Coronary artery (tissue), 2 donors: Measurements from ENCODE around the gene SMYD1.

Experiments used
- DNase-seq: peaks from one replicate; pipeline ENCODE4 v3.0.0-alpha.2; 2017; ENCODE audit warnings: low spot score
- H3K27ac ChIP-seq, 2 donors: fragments of 200-600 bp; sonication (generic); one replicate each; pipeline ENCODE4 v1.5.1; 2016 to 2019
- H3K4me3 ChIP-seq: fragments of 200-600 bp; sonication (generic); 2 replicates; pipeline ENCODE4 v1.5.1; 2016; ENCODE audit warnings: mild to moderate bottlenecking, moderate library complexity
- TF ChIP-seq, protein P1 (sequence below): fragments of 200-600 bp; sonication (generic); IDR thresholded peaks from one replicate; pipeline ENCODE4 v1.5.1; 2019; ENCODE audit warnings: antibody characterized with exemption

SMYD1 gene

DNA sequence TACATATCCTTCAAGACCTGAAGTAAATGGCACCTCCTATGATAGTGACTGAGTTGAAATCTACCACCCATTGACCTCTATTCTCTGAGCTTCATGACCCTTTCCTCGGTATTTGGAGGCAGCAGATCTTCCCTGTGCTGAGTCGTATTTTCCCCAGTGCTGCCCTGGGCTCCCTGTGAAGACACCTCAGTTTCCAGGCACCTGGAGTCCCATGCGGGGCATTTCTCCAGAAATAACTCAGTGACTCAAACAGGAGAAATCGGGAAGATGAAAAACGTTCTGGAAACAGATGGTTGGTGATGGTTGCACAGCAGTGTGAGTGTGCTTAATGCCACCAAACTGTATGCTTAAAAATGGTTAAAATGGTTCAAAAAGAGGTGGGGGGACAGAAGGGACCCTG lies 18.0 kb downstream of the SMYD1 start:
- Histone ChIP-seq H3K4me3 (no peak overlapping the region), H3K27ac (no peak overlapping the region)
- TF ChIP-seq, protein P1, sequence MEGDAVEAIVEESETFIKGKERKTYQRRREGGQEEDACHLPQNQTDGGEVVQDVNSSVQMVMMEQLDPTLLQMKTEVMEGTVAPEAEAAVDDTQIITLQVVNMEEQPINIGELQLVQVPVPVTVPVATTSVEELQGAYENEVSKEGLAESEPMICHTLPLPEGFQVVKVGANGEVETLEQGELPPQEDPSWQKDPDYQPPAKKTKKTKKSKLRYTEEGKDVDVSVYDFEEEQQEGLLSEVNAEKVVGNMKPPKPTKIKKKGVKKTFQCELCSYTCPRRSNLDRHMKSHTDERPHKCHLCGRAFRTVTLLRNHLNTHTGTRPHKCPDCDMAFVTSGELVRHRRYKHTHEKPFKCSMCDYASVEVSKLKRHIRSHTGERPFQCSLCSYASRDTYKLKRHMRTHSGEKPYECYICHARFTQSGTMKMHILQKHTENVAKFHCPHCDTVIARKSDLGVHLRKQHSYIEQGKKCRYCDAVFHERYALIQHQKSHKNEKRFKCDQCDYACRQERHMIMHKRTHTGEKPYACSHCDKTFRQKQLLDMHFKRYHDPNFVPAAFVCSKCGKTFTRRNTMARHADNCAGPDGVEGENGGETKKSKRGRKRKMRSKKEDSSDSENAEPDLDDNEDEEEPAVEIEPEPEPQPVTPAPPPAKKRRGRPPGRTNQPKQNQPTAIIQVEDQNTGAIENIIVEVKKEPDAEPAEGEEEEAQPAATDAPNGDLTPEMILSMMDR, result no peak
- DNase-seq, result no peak

- DNase-seq, result no peak
- TF ChIP-seq, protein P1, result no peak
- Histone ChIP-seq H3K27ac (no peak overlapping the region), H3K4me3 (no peak overlapping the region)
Observed at GRCh38 chr2:88086401-88086800, 18.8 kb downstream of the SMYD1 start.

DNA sequence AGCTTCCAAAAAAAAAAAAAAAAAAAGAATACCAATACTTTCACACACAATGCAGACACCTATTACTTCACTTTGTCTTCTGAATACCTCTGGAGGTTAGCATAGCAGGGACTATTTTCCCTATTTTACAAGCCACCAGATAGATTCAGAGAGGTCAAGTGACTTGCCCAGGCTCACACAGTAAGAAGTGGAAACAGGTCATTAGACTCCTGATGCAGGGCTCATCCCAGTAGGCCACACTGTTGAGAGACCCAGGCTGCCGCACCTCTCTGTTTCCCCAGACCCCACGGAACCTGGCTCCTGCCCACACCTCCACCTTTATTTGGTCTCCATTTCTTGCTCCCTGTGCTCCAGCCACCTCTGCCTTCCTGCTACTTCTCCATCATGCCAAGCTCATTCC lies 19.4 kb downstream of the SMYD1 start:
- no peak overlapping the region for H3K4me3 ChIP-seq
- TF ChIP-seq, protein P1, result no peak
- H3K27ac ChIP-seq, result no peak overlapping the region
- no peak for DNase-seq

- Histone ChIP-seq H3K4me3 (no peak overlapping the region), H3K27ac (no peak overlapping the region)
- TF ChIP-seq, protein P1, result no peak
- DNase-seq, result no peak
Observed at GRCh38 chr2:88087763-88088162, 20.1 kb downstream of the SMYD1 start.

GRCh38 chr2:88088999-88089398 lies 21.4 kb downstream of the SMYD1 start:
- DNase-seq, result no peak
- Histone ChIP-seq H3K27ac (no peak overlapping the region), H3K4me3 (no peak overlapping the region)
- TF ChIP-seq, protein P1, result no peak

DNA sequence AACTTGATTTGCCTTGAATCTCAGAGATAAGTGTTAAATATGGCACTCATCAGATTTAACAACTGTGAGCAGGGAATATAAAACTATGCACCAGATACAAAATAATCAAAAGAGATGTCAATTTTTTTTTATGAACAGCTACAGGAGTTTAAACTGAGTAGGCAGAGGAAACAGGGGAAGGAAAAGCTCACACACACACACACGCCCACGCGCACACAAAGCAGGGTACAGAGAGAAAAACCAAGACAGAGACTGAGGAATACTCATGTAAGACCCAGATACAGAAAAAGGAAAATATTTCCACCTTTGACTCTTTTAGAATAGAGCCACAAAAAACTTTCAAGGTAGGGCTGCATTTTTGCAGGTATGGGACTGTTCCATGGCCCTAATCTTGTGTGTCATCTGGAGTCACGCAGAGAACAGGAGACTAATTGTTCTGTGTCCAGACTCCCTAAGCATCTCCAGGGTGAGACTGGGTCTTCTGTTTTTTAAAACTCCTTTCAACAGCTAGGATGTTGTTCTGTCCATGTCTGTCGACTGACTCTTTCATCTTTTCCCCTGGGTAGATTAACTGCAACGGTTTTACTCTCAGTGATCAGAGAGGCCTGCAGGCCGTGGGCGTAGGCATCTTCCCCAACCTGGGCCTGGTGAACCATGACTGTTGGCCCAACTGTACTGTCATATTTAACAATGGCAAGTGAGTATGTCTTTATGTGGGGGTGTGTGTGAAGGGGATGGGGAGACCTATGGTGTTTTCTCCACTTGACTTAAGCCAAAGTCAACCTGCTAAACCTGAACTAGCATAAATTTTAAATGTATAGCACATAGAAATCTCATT lies 23.0 kb downstream of the SMYD1 start:
- TF ChIP-seq, protein P1, result no peak
- DNase-seq, result no peak
- Histone ChIP-seq H3K4me3 (no peak overlapping the region), H3K27ac (no peak overlapping the region)

DNA sequence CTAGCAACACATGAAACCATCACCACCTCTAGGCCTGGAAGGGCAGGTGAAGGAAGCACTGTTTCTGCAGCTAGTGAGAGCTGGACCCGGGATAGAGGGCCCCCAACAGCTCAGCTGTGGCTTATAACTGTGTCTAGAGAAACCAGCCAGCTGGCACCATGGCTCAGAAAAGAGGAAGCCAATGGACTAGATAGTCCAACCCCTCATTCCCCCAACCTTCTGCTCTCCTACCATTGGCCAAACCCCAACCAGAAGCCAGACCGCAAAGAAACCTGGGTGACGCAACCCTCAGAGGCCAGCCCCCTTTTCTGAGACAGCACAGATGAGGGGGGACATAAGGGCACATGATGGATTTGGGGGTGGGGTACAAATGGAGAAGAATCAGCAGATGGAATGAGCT lies 24.3 kb downstream of the SMYD1 start:
- TF ChIP-seq, protein P1, result no peak
- no peak overlapping the region for H3K27ac ChIP-seq
- no peak overlapping the region for H3K4me3 ChIP-seq
- DNase-seq, result no peak
